Esophagus squamous epithelium (tissue), 4 donors: ENCODE data around the gene KCNH4.

ENCODE experiments used
- CTCF ChIP-seq, 6 experiments: fragments of 450-650 bp in 4 of 6; fragments of 200-600 bp in 2 of 6; sonication (generic) in 2 of 6; IDR thresholded peaks; one replicate each; pipeline ENCODE4 v1.5.1; 2016 to 2019; ENCODE audit warnings: antibody characterized with exemption in 6 of 6, mild to moderate bottlenecking in 4 of 6, moderate library complexity in 4 of 6
- POLR2A ChIP-seq, 4 donors: fragments of 450-650 bp; IDR thresholded peaks; one replicate each; pipeline ENCODE4 v1.6.1; 2017; ENCODE audit warnings: antibody characterized with exemption in 4 of 4, mild to moderate bottlenecking in 4 of 4, moderate library complexity in 3 of 4

GRCh38 chr17:42201458-42201772 is 20.5 kb upstream of the KCNH4 start:
- no peak for TF ChIP-seq CTCF (IDR thresholded peaks at IDR 0.05)
- no peak for TF ChIP-seq POLR2A (IDR thresholded peaks at IDR 0.05)
